Activated CD4-positive, alpha-beta T cell treated with anti-CD3 and anti-CD28 coated beads, Interleukin-2, amount 10 ng/mL, durations not matched to agents 24 days and 14 days (primary cell): ENCODE results near the gene SEC61A2. TPM values are rescaled to one million over a fixed set of nuclear protein-coding genes. Genes with fewer than 3 reads are reported as not detected.

Source experiments
- DNase-seq: peaks from one replicate; pipeline ENCODE4 v3.0.0; 2022
- H3K27ac Mint-ChIP-seq: one replicate; pipeline ENCODE4 v1.8.0; 2022; ENCODE audit warnings: mild to moderate bottlenecking, mixed read lengths
- H3K27me3 Mint-ChIP-seq: one replicate; pipeline ENCODE4 v1.8.0; 2022; ENCODE audit warnings: mixed read lengths
- H3K36me3 Mint-ChIP-seq: one replicate; pipeline ENCODE4 v1.8.0; 2022; ENCODE audit warnings: low read depth, mild to moderate bottlenecking, mixed read lengths
- H3K4me1 Mint-ChIP-seq: one replicate; pipeline ENCODE4 v1.8.0; 2021; ENCODE audit warnings: mixed read lengths
- H3K4me3 Mint-ChIP-seq: one replicate; pipeline ENCODE4 v1.8.0; 2022; ENCODE audit warnings: mild to moderate bottlenecking, moderate library complexity, mixed read lengths
- H3K9me3 Mint-ChIP-seq: one replicate; pipeline ENCODE4 v1.8.0; 2021; ENCODE audit warnings: mixed read lengths
- intact Hi-C: fragments of 100-400 bp; cut with micrococcal nuclease; formaldehyde crosslinking; loops from one replicate; pipeline ENCODE4 v1.15.1; 2023
- total RNA-seq: library from RNA; stranded (reverse); gene quantifications from 2 replicates; pipeline ENCODE4 v1.2.3, GENCODE V29; 2022

SEC61A2 gene
- total RNA-seq, 1 donor from 2014 or later: 21.2 TPM

DNA sequence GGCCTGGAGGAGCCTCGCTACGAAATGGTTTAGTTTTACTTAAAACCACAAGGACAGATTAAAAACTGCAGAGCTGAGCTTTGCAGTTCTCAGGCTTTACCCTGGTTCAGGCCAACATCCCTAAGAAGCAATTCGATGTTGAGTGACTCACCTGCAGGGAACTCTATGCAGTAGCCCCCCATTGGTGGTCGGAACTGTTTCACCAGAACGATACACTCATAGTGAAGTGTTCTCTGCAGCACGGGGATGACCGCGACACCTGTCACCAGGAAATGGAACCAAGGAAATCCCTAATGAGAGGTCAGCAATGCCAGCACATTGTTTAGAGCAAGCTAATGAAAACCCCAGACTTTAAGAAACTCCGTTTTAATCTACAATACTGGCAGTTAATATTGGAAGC, 48.2 kb downstream of the SEC61A2 start:
- Mint-ChIP-seq H3K27ac (no peak overlapping the region), H3K9me3 (no peaks in the 10 kb centered on the region), H3K4me1 (peaks cover 23% of the 10 kb centered on the region), H3K27me3 (no peaks in the 10 kb centered on the region), H3K36me3 (peaks cover 38% of the 10 kb centered on the region), H3K4me3 (no peak overlapping the region)
- DNase-seq: no peak
- intact Hi-C loops: no loop called here

DNA sequence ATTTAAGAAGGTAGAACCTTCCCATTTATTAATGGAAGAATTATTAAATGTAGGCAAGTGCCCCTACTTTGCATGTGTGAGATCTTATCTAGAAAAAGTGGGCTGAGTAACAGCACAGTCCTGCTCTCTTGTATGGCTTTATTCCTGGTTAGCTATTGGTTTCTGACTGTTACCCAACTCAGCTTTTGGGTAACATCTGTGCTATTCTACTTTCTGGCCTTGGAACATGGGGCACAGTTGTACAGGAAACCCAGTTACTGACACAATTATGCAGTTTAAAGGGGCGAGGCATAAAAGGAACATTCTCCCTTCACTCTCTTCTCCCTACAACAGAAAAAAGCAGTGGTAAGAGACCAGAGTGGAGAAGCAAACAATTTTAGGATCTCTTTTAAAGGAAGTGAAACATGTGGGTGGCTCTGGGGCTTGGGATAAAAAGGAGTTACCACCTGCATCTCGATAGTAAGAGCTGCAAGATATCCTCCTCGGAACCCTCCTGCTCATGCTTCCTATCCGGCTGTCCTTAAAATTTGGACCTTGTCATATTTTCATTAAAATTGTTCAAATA, 50.2 kb downstream of the SEC61A2 start:
- Mint-ChIP-seq H3K27me3 (no peaks in the 10 kb centered on the region), H3K4me3 (no peak overlapping the region), H3K36me3 (peaks cover 37% of the 10 kb centered on the region), H3K4me1 (peaks cover 25% of the 10 kb centered on the region), H3K9me3 (no peaks in the 10 kb centered on the region), H3K27ac (no peak overlapping the region)
- intact Hi-C loops: no loop called here
- DNase-seq: no peak

DNA sequence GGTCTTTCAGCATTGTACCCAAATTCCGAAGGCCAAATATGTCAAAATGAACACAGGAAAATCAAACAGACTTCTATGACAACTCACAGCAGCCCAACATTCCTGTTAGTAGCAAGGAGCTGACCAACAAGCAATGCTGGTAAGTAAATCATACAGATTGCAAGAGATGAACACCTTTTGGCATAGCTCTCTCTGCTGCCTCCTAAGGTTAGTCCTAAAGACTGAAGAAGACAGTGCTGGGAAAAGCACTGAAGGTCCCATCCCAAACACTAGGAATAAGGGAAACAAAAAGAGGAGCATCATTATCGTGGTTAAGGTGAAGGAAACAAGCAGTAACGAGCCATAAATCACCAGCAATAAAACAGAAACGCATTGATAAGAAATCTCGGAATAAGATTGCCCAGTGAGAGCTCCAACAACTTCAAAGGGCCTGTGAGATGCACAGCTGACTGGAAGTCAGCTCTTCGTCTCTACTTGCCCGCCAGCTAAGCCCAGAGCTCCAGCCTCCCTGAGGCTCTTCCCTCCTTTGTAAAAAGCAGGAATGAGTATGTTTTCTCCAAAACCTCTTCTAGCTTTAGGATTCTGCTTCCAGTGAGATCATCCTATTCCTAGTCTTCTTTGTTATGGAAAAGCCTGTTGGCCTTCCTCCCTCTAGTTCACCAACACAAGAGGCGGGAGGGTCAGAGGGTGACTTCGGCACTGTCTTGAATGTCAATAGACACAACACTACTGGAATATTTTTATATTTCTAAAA, 50.9 kb downstream of the SEC61A2 start:
- H3K9me3 Mint-ChIP-seq: no peaks in the 10 kb centered on the region
- peaks cover 42% of the 10 kb centered on the region for H3K36me3 Mint-ChIP-seq
- DNase-seq: no peak
- H3K4me1 Mint-ChIP-seq: peaks cover 25% of the 10 kb centered on the region
- intact Hi-C loops: no loop called here
- no peaks in the 10 kb centered on the region for H3K27me3 Mint-ChIP-seq
- H3K27ac Mint-ChIP-seq: peak overlapping the region; percentile 72
- H3K4me3 Mint-ChIP-seq: no peak overlapping the region

DNA sequence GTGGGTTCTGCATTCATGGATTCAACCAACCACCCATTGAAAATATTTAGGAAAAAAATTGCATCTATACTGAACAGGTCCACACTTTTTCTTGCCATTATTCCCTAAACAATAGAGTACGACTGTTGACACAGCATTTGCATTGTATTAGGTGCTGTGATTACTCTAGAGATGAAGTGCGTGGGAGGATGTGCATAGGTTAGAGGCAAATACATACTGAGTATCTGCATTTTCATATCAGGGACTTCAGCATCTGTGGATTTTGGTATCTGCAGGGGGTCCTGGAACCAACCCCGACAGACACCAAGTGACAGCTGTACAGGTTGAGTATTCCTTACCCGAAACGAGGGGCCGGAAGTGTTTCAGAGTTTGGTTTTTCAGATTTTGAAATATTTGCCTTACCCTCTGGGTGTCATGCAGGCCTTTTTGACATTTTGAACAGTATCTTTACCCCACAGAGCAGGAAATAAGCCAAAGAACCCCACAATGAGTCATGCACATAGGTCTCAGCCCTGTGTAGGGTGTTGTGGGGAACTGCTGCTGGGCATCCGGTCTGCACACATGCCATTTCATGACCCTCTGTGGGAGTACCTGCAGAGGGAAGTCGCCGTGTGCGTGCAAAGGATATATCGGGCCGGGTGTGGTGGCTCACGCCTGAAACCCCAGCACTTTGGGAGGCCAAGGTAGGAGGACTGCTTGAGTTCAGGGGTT, 51.7 kb downstream of the SEC61A2 start:
- no peaks in the 10 kb centered on the region for H3K9me3 Mint-ChIP-seq
- H3K4me1 Mint-ChIP-seq: peaks cover 28% of the 10 kb centered on the region
- peak overlapping the region; percentile 89 for H3K27ac Mint-ChIP-seq
- H3K4me3 Mint-ChIP-seq: peak overlapping the region; percentile 39
- H3K36me3 Mint-ChIP-seq: peaks cover 46% of the 10 kb centered on the region
- no peaks in the 10 kb centered on the region for H3K27me3 Mint-ChIP-seq
- peak; percentile 90 for DNase-seq
- intact Hi-C loops: loop anchor here (1.0 kb wide), 1 partner anchor 14 kb away; the partner anchor contains the start of gene NUDT5

DNA sequence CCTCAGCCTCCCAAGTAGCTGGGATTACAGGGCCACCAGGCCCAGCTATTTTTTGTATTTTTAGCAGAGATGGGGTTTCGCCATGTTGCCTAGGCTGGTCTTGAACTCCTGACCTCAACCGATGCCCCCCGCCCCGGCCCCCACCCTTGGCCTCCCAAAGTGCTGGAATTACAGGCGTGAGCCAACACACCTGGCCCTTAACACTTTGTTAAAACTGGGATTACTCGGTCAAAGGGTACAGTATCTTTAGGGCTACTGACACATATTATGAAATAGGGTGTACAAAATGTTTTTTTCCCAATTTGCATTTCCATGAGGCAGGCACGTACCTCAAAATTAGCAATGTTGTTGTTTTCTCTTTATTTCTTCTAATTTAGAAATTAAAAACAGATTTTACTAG, 54.7 kb downstream of the SEC61A2 start:
- Mint-ChIP-seq H3K9me3 (no peaks in the 10 kb centered on the region), H3K27me3 (no peaks in the 10 kb centered on the region), H3K27ac (no peak overlapping the region), H3K4me1 (peaks cover 40% of the 10 kb centered on the region), H3K4me3 (no peak overlapping the region), H3K36me3 (peaks cover 48% of the 10 kb centered on the region)
- DNase-seq: no peak
- intact Hi-C loops: no loop called here

DNA sequence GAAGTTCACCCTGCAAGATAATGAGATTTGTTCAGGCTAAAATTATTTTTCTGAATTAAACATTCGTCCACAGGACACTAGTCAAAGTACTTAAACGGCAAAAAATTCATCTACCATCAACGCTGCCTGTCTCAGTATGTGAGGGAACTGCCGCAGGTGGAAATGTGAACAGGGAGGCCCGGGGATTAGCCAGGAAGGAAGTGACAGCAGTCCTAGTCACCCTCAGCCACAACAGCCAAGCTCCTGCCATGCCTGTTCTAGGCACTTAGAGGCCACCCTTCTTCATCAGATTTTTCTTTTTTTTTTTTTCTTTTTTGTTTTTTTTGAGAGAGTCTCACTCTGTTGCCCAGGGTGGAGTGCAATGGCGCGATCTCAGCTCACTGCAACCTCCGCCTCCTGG, 56.8 kb downstream of the SEC61A2 start:
- H3K36me3 Mint-ChIP-seq: peaks cover 49% of the 10 kb centered on the region
- H3K27ac Mint-ChIP-seq: peak overlapping the region; percentile 75
- intact Hi-C loops: no loop called here
- DNase-seq: no peak
- H3K4me1 Mint-ChIP-seq: peaks cover 30% of the 10 kb centered on the region
- no peak overlapping the region for H3K4me3 Mint-ChIP-seq
- no peaks in the 10 kb centered on the region for H3K27me3 Mint-ChIP-seq
- H3K9me3 Mint-ChIP-seq: no peaks in the 10 kb centered on the region

DNA sequence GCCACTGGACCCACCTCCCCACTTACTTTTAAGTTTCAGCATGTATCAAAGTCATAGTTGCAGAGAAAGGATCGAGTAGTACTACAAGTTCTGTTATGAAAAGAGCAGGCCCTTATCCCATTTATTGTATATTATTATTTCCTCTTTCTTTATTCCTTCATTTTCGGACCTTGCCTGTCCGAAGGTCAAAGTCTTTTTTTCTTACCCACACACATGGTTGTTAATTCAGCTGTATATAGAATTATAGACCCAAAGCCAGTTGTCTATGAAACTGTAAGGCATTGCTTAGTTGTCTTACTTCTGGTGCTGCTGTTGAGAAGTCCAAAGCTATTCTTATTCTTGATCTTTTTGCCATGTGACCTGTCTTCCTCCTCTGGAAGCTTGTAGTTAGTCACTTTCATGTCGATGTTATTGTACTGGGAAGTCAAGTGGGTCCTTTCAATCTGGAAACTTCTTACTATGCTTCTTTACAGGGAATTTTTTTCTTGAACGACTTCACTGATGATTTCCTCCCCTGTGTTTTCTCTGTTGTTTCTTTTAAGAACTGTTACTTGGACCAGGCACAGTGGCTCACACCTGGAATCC, 57.9 kb downstream of the SEC61A2 start:
- no peaks in the 10 kb centered on the region for H3K27me3 Mint-ChIP-seq
- no peak for DNase-seq
- H3K36me3 Mint-ChIP-seq: peaks cover 54% of the 10 kb centered on the region
- peaks cover 36% of the 10 kb centered on the region for H3K4me1 Mint-ChIP-seq
- H3K27ac Mint-ChIP-seq: peak overlapping the region; percentile 74
- intact Hi-C loops: no loop called here
- no peaks in the 10 kb centered on the region for H3K9me3 Mint-ChIP-seq
- no peak overlapping the region for H3K4me3 Mint-ChIP-seq

DNA sequence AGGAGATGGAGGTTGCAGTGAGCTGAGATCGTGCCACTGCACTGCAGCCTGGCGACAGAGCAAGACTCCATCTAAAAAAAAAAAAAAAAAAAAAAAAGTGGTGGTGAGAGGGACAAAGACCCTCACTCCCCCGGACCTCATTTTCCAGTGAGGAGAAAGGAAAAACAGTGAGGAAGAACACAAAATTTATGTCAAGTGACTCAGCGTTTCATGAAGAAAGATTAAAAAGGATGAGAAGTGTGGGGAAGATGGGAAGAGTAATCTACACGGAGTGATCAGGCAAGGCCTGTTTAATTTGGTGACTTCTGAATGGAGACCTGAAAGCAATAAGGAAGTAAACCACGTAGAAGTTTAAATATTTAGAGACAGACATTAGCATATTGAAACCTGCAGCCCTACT, 59.2 kb downstream of the SEC61A2 start:
- no peak overlapping the region for H3K27ac Mint-ChIP-seq
- H3K4me3 Mint-ChIP-seq: no peak overlapping the region
- peaks cover 54% of the 10 kb centered on the region for H3K36me3 Mint-ChIP-seq
- intact Hi-C loops: no loop called here
- no peaks in the 10 kb centered on the region for H3K27me3 Mint-ChIP-seq
- no peak for DNase-seq
- H3K4me1 Mint-ChIP-seq: peaks cover 42% of the 10 kb centered on the region
- H3K9me3 Mint-ChIP-seq: no peaks in the 10 kb centered on the region

DNA sequence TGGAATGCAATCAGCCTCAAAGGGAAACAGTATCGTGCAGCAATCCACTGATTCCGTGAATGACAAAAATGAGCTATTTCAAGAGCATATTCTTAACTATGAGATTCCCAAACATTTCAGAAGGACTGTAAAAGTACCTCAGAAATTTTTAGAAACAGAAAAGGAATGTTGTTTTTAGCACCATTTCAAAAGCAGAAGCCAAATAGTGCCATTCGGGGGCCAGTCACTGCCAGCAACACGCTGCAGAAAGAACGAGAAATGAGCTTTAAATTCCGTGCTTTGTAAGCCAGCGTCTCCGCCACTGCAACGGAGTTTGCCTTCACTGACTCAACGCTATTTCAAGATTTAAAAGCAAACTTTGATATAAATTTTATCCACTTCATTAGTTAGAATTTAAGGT, 59.9 kb downstream of the SEC61A2 start:
- no peak for DNase-seq
- H3K4me3 Mint-ChIP-seq: no peak overlapping the region
- peaks cover 56% of the 10 kb centered on the region for H3K36me3 Mint-ChIP-seq
- H3K4me1 Mint-ChIP-seq: peaks cover 46% of the 10 kb centered on the region
- intact Hi-C loops: no loop called here
- H3K27ac Mint-ChIP-seq: no peak overlapping the region
- no peaks in the 10 kb centered on the region for H3K9me3 Mint-ChIP-seq
- no peaks in the 10 kb centered on the region for H3K27me3 Mint-ChIP-seq

DNA sequence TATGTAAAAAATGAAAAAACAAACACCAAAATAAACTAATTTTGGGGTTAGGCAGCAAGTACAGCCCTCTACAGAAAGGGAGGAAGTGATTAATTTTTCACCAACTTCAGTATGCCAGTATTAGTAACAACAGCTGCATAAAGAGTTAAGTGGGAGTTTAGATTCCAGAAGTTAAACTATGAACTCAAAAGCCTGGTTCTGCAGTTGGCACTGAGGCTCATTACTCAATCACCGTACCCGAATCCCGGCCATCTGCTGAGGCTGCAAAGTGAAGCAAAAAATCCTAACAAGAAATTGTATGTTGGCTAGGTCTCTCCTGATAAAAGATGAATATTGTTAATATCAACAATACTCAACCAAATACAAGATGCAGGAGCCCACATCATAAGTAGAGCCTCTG, 62.2 kb downstream of the SEC61A2 start:
- Mint-ChIP-seq H3K4me1 (peaks cover 45% of the 10 kb centered on the region), H3K27me3 (no peaks in the 10 kb centered on the region), H3K27ac (peak overlapping the region; percentile 72), H3K4me3 (peak overlapping the region; percentile 10), H3K9me3 (no peaks in the 10 kb centered on the region), H3K36me3 (peaks cover 45% of the 10 kb centered on the region)
- intact Hi-C loops: no loop called here
- DNase-seq: no peak

DNA sequence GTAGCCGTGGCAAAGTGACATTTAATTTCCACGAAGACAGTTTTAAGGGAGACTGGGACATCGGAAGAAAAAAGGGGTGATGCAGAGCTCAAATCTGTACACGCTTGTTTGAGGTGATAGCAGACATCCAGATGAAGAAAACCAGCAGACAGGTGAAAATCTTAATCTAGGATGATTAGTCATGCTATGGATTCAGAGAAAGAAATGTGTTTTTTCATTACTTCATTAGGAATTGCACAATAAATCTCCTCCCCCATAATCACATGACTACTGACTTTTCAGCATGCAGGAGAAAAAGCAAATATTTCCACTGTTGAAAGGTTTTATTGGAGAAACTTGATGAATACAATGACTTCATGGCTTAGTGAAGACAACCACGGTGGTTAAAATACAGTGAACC, 63.7 kb downstream of the SEC61A2 start:
- H3K36me3 Mint-ChIP-seq: peaks cover 35% of the 10 kb centered on the region
- no peaks in the 10 kb centered on the region for H3K27me3 Mint-ChIP-seq
- H3K27ac Mint-ChIP-seq: no peak overlapping the region
- DNase-seq: no peak
- H3K9me3 Mint-ChIP-seq: no peaks in the 10 kb centered on the region
- peak overlapping the region; percentile 7 for H3K4me3 Mint-ChIP-seq
- intact Hi-C loops: no loop called here
- peaks cover 36% of the 10 kb centered on the region for H3K4me1 Mint-ChIP-seq

DNA sequence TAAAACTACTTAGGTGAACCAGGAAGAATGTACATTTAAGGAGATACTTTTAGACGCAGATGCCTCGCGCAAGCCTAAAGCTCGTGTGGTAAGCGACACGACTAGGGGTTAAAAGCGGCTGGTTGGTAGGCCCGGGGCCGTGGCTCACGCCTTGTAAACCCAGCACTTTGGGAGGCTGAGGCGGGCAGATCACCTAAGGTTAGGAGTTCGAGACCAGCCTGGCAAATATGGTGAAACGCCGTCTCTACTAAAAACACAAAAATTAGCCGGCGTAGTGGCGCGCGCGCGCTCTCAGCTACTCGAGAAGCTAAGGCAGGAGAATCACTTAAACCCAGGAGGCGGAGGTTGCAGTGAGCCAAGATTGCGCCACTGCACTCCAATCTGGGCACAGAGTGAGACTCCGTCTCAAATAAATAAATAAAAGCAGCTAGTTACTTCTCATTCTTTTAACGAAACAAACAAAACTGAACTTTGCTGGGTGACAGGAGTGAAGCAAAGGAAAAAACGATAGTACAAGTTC, 65.3 kb downstream of the SEC61A2 start:
- peaks cover 45% of the 10 kb centered on the region for H3K4me1 Mint-ChIP-seq
- H3K4me3 Mint-ChIP-seq: peak overlapping the region; percentile 98
- intact Hi-C loops: loop anchor here (1.0 to 2.0 kb wide), 5 partner anchors 14 to 152 kb away; partner anchors contain the start of genes DHTKD1, SEC61A2 and UPF2
- peak; percentile 81 for DNase-seq
- H3K27me3 Mint-ChIP-seq: no peaks in the 10 kb centered on the region
- peak overlapping the region; percentile 99 for H3K27ac Mint-ChIP-seq
- H3K36me3 Mint-ChIP-seq: peaks cover 45% of the 10 kb centered on the region
- H3K9me3 Mint-ChIP-seq: no peaks in the 10 kb centered on the region

DNA sequence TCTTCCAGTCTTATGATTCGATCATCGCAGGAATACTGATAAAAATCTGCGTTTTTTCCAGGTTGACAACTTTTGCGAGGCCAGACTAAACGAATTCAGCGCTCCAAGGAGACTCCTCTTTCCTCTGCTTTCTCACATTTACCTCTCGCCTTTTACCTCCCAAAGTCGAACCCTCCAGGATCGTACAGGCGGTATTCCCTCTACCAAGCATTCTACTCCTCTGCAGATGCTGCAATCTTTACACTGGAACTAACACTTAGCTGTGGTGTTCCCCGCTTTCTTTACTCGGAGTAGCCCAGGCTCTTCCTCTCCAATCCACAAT, 65.8 kb downstream of the SEC61A2 start:
- H3K4me1 Mint-ChIP-seq: peaks cover 44% of the 10 kb centered on the region
- intact Hi-C loops: loop anchor here (1.0 to 2.0 kb wide), 5 partner anchors 14 to 152 kb away; partner anchors contain the start of genes DHTKD1, SEC61A2 and UPF2
- DNase-seq: no peak
- peak overlapping the region; percentile 99 for H3K27ac Mint-ChIP-seq
- no peaks in the 10 kb centered on the region for H3K9me3 Mint-ChIP-seq
- peaks cover 43% of the 10 kb centered on the region for H3K36me3 Mint-ChIP-seq
- H3K27me3 Mint-ChIP-seq: no peaks in the 10 kb centered on the region
- H3K4me3 Mint-ChIP-seq: peak overlapping the region; percentile 98
